Mucosa of descending colon (tissue), 3 donors: ENCODE results near the gene CDC25B. TPM values are rescaled to one million over a fixed set of nuclear protein-coding genes. Genes with fewer than 3 reads are reported as not detected.
"Not testable (repeated sequence)": the region's sequence is repeated elsewhere in the genome, so short reads cannot be mapped to it uniquely, and the experiment has no call there.

ENCODE experiments used
- ATAC-seq: fragments of 200-7000 bp; cut with Tn5 transposase; one replicate; pipeline ENCODE4 v1.9.1; 2020; ENCODE audit warnings: mild to moderate bottlenecking, moderate library complexity
- DNase-seq, 3 donors: peaks; one replicate each; pipeline ENCODE4 v3.0.0-alpha.2; 2020
- H3K36me3 ChIP-seq: fragments of 200-600 bp; one replicate; pipeline ENCODE4 v1.8.0; 2021; ENCODE audit warnings: low read depth, mild to moderate bottlenecking
- H3K4me1 ChIP-seq: fragments of 200-600 bp; one replicate; pipeline ENCODE4 v1.8.0; 2021; ENCODE audit warnings: low read depth, mild to moderate bottlenecking
- H3K4me3 ChIP-seq: fragments of 200-600 bp; one replicate; pipeline ENCODE4 v1.8.0; 2021; ENCODE audit warnings: mild to moderate bottlenecking
- H3K9me3 ChIP-seq: fragments of 200-600 bp; one replicate; pipeline ENCODE4 v1.8.0; 2021; ENCODE audit warnings: mild to moderate bottlenecking
- intact Hi-C, 2 donors: fragments of 100-400 bp; cut with DNase I in 1 of 2; cut with micrococcal nuclease in 1 of 2; formaldehyde crosslinking; loops; one replicate each; pipeline versions ENCODE4 v1.11.0 to v1.11.1; 2022; cut with DNase I, micrococcal nuclease
- total RNA-seq, 3 donors: library from RNA; stranded (reverse); fragmentation: NEBNext Ultra II Directional in 2 of 3; extraction: Animal tissue kit (Norgen Biotek cat#: 25700) in 2 of 3; gene quantifications; one replicate each; pipeline versions ENCODE4 v1.2.1 to v1.2.4, GENCODE V29; 2021 to 2023
- TF ChIP-seq, protein P1 (sequence below): fragments of 200-600 bp; IDR thresholded peaks from one replicate; pipeline ENCODE4 v1.8.0; 2022; ENCODE audit warnings: antibody characterized with exemption, mild to moderate bottlenecking
- donor health status: DM: no; HTN: no; CAD: no; lungs with moderate emphysema.
- donor health status: DM: no; HTN: no; CAD: no.
- donor health status: DM: no; HTN: yes; CAD: no.

Gene CDC25B
- total RNA-seq, 3 donors from 2014 or later = 12.2 to 52.0 (median 38.4) TPM

DNA sequence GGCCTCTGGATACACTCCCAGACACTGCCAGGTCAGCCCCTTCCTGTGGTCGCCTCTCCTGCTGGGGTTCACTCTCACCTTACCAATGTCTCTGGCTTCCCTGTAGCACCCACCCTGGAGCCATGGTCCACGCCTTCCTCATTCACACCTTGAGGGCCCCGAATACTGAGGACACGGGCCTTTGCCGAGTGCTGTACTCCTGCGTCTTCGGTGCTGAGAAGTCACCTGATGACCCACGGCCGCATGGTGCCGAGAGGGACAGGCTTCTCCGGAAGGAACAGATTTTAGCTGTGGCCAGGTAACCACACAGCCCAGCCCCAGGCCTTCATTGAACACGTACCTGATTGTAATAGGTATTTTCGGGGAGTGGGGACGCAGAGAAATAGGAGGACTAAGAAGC is 25.9 kb downstream of the CDC25B start:
- Histone ChIP-seq H3K9me3 (no peaks in the 10 kb centered on the region), H3K4me1 (peaks cover 8% of the 10 kb centered on the region), H3K36me3 (no peaks in the 10 kb centered on the region), H3K4me3 (no peak overlapping the region)
- TF ChIP-seq, protein P1, sequence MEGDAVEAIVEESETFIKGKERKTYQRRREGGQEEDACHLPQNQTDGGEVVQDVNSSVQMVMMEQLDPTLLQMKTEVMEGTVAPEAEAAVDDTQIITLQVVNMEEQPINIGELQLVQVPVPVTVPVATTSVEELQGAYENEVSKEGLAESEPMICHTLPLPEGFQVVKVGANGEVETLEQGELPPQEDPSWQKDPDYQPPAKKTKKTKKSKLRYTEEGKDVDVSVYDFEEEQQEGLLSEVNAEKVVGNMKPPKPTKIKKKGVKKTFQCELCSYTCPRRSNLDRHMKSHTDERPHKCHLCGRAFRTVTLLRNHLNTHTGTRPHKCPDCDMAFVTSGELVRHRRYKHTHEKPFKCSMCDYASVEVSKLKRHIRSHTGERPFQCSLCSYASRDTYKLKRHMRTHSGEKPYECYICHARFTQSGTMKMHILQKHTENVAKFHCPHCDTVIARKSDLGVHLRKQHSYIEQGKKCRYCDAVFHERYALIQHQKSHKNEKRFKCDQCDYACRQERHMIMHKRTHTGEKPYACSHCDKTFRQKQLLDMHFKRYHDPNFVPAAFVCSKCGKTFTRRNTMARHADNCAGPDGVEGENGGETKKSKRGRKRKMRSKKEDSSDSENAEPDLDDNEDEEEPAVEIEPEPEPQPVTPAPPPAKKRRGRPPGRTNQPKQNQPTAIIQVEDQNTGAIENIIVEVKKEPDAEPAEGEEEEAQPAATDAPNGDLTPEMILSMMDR = no peak
- intact Hi-C loops = no loop called here
- DNase-seq (peak in 1 of 3 donors; percentile 10), ATAC-seq (no peak)

- H3K36me3 ChIP-seq = no peaks in the 10 kb centered on the region
- H3K4me1 ChIP-seq = no peaks in the 10 kb centered on the region
- TF ChIP-seq, protein P1 = no peak
- no peaks in the 10 kb centered on the region for H3K9me3 ChIP-seq
- DNase-seq (no peak), ATAC-seq (no peak)
- no peak overlapping the region for H3K4me3 ChIP-seq
- intact Hi-C loops = no loop called here
Measured at GRCh38 chr20:3823881-3824280, 27.8 kb downstream of the CDC25B start.

DNA sequence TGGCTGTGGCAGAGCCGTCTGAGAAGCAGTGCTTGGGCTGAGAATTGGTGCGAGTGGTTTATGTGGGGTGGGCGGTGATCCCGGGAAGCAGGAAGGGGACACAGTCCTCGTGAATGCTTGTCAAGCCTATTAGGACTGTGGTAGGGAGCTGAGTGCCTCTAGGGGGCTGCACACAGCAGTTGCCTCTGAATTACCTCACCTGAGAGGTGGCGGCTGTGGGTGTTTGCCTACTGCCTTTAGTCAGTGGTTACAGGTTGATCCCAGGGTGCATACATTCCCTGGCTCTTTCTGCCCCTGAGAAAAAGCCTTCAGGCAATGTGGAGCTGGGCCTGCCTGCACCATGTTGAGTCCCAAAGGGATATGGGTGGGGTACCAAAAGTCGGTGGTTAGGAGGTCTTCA is 29.4 kb downstream of the CDC25B start:
- no peak overlapping the region for H3K4me3 ChIP-seq
- no peaks in the 10 kb centered on the region for H3K36me3 ChIP-seq

GRCh38 chr20:3826420-3826819 is 30.3 kb downstream of the CDC25B start:
- H3K4me1 ChIP-seq = no peaks in the 10 kb centered on the region
- H3K4me3 ChIP-seq = no peak overlapping the region
- TF ChIP-seq, protein P1 = no peak
- H3K9me3 ChIP-seq = no peaks in the 10 kb centered on the region
- intact Hi-C loops = no loop called here
- ATAC-seq (no peak), DNase-seq (peak in 1 of 3 donors; percentile 12)
- H3K36me3 ChIP-seq = no peaks in the 10 kb centered on the region

More for the DNA sequence above, 29.4 kb downstream of the CDC25B start:
- no peaks in the 10 kb centered on the region for H3K9me3 ChIP-seq
- TF ChIP-seq, protein P1 = no peak
- DNase-seq (peak in 1 of 3 donors; percentile 16), ATAC-seq (no peak)
- intact Hi-C loops = no loop called here
- H3K4me1 ChIP-seq = no peaks in the 10 kb centered on the region

DNA sequence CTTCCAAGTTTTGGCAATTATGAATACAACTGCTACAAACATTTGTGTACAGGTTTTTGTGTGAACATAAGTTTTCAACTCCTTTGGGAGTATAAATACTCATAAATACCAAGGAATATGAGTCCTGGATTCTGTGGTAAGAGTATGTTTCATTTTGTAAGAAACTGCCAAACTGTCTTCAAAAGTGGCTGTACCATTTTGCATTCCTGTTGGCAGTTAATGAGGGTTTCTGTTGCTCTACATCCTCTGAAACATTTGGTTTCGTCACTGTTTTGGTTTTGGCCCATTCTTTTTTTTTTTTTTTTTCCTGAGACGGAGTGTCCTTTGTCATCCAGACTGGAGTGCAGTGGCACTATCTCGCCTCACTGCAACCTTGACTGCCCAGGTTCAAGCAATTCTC is 32.7 kb downstream of the CDC25B start:
- TF ChIP-seq, protein P1 = no peak
- Histone ChIP-seq H3K36me3 (no peaks in the 10 kb centered on the region), H3K4me1 (no peaks in the 10 kb centered on the region), H3K4me3 (no peak overlapping the region), H3K9me3 (no peaks in the 10 kb centered on the region)
- ATAC-seq = no peak
- intact Hi-C loops = no loop called here
- DNase-seq = no peak

GRCh38 chr20:3829891-3830290 is 33.8 kb downstream of the CDC25B start:
- intact Hi-C loops, ATAC-seq, H3K4me3 ChIP-seq, H3K36me3 ChIP-seq, H3K9me3 ChIP-seq, H3K4me1 ChIP-seq: not testable (repeated sequence)
- peak in 1 of 3 donors; percentile 2 for DNase-seq
